Stimulated activated naive CD8-positive, alpha-beta T cell treated with anti-CD3 and anti-CD28 coated beads, Interleukin-15, amount 100 ng/mL, for 72 hours (primary cell): ENCODE results near the gene LSS.
A peak's percentile ranks its signal among the peaks of the same experiment; 100 is the strongest.
"Not testable (repeated sequence)": the region's sequence is repeated elsewhere in the genome, so short reads cannot be mapped to it uniquely, and the experiment has no call there.

Experiments used
- ATAC-seq: fragments of 150-1000 bp; cut with Tn5 transposase; 2 replicates; pipeline ENCODE4 v1.10.0; 2021; ENCODE audit warnings: mild to moderate bottlenecking, moderate library complexity
- DNase-seq, 2 donors: peaks; one replicate each; pipeline ENCODE4 v3.0.0; 2021 to 2022
- H3K27ac Mint-ChIP-seq, 2 donors: one replicate each; pipeline ENCODE4 v1.8.0; 2022; ENCODE audit warnings: mild to moderate bottlenecking in 2 of 2, mixed read lengths in 2 of 2, moderate library complexity in 2 of 2
- H3K27me3 Mint-ChIP-seq: one replicate; pipeline ENCODE4 v1.8.0; 2022; ENCODE audit warnings: mixed read lengths
- H3K4me1 Mint-ChIP-seq: one replicate; pipeline ENCODE4 v1.8.0; 2022; ENCODE audit warnings: mild to moderate bottlenecking, mixed read lengths
- H3K4me3 Mint-ChIP-seq, 2 donors: one replicate each; pipeline ENCODE4 v1.8.0; 2022; ENCODE audit warnings: mild to moderate bottlenecking in 2 of 2, mixed read lengths in 2 of 2, moderate library complexity in 1 of 2
- H3K9me3 Mint-ChIP-seq, 2 donors: one replicate each; pipeline ENCODE4 v1.8.0; 2022; ENCODE audit warnings: mixed read lengths in 2 of 2

LSS gene

GRCh38 chr21:46252840-46253239 lies 24.3 kb upstream of the LSS start:
- H3K4me3 Mint-ChIP-seq: no peak overlapping the region

DNA sequence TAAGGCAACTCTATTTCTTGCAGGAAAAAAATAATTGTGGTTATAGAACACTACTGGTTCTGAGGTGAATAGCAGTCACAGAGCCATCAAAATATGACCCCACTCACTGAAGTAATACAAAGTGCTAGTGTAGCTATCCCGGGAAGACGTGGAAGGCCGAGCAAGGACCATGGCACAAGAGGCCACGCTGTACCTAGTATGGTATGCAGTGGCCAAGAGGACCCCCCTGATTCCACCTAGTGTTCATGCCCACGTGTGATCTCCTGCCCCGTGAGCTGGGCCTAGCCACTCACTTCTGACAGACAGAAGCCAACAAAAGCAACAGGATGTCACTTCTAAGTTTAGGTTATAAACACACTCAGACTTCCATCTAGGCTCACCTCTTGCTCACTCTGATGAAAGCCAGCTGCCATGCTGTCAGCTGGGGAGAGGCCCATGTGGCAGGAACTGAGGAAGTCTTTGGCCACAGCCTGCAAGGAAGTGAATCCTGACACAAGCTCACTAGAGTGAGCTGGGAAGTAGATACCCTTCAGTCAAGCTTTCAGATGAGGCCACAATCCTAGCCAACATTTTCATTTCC lies 21.7 kb upstream of the LSS start:
- Mint-ChIP-seq H3K27me3 (no peaks in the 10 kb centered on the region), H3K4me3 (no peak overlapping the region), H3K4me1 (peaks cover 43% of the 10 kb centered on the region), H3K9me3 (peaks cover 0 to 6% of the 10 kb centered on the region in 2 donors), H3K27ac (peak overlapping the region in 1 of 2 donors; percentile 1)
- DNase-seq (no peak), ATAC-seq (no peak)

More at GRCh38 chr21:46252840-46253239, 24.3 kb upstream of the LSS start:
- Mint-ChIP-seq H3K27me3 (no peaks in the 10 kb centered on the region), H3K9me3 (peaks cover 0 to 6% of the 10 kb centered on the region in 2 donors), H3K27ac (no peak overlapping the region), H3K4me1 (peaks cover 52% of the 10 kb centered on the region)
- no peak for ATAC-seq
- no peak for DNase-seq

GRCh38 chr21:46248827-46249226 lies 20.3 kb upstream of the LSS start:
- no peaks in the 10 kb centered on the region for H3K27me3 Mint-ChIP-seq
- ATAC-seq (no peak), DNase-seq (no peak)
- H3K27ac Mint-ChIP-seq: no peak overlapping the region
- H3K4me3 Mint-ChIP-seq: no peak overlapping the region
- H3K9me3 Mint-ChIP-seq: peaks cover 0 to 3% of the 10 kb centered on the region in 2 donors
- H3K4me1 Mint-ChIP-seq: peaks cover 29% of the 10 kb centered on the region

GRCh38 chr21:46248422-46248782 lies 19.8 kb upstream of the LSS start:
- DNase-seq (no peak), ATAC-seq (no peak)
- Mint-ChIP-seq H3K9me3 (no peaks in the 10 kb centered on the region), H3K27me3 (no peaks in the 10 kb centered on the region), H3K4me3 (no peak overlapping the region), H3K4me1 (peaks cover 25% of the 10 kb centered on the region), H3K27ac (no peak overlapping the region)

- Mint-ChIP-seq H3K27me3 (no peaks in the 10 kb centered on the region), H3K4me1 (peaks cover 22% of the 10 kb centered on the region)
- ATAC-seq: no peak
These were observed 19.3 kb upstream of the LSS start for GRCh38 chr21:46247699-46248421.

GRCh38 chr21:46246345-46246744 lies 17.8 kb upstream of the LSS start:
- ATAC-seq (no peak), DNase-seq (no peak)
- H3K4me1 Mint-ChIP-seq: peaks cover 15% of the 10 kb centered on the region
- H3K9me3 Mint-ChIP-seq: no peaks in the 10 kb centered on the region
- no peak overlapping the region for H3K4me3 Mint-ChIP-seq
- H3K27ac Mint-ChIP-seq: no peak overlapping the region
- H3K27me3 Mint-ChIP-seq: no peaks in the 10 kb centered on the region

More at GRCh38 chr21:46247699-46248421, 19.3 kb upstream of the LSS start:
- DNase-seq: no peak
- no peaks in the 10 kb centered on the region for H3K9me3 Mint-ChIP-seq
- no peak overlapping the region for H3K4me3 Mint-ChIP-seq
- H3K27ac Mint-ChIP-seq: peak overlapping the region in 1 of 2 donors; percentile 83

- Mint-ChIP-seq H3K27ac (no peak overlapping the region), H3K27me3 (no peaks in the 10 kb centered on the region), H3K9me3 (no peaks in the 10 kb centered on the region), H3K4me3 (no peak overlapping the region), H3K4me1 (peaks cover 8% of the 10 kb centered on the region)
- no peak for DNase-seq
- ATAC-seq: no peak
These were observed 16.8 kb upstream of the LSS start for GRCh38 chr21:46245213-46245915.

- peaks cover under 1% of the 10 kb centered on the region for H3K4me1 Mint-ChIP-seq
- no peak for DNase-seq
- ATAC-seq: no peak
- H3K27ac Mint-ChIP-seq: peak overlapping the region in 1 of 2 donors; percentile 43
- H3K9me3 Mint-ChIP-seq: no peaks in the 10 kb centered on the region
- H3K4me3 Mint-ChIP-seq: no peak overlapping the region
- no peaks in the 10 kb centered on the region for H3K27me3 Mint-ChIP-seq
These were observed 16.0 kb upstream of the LSS start for GRCh38 chr21:46244602-46245001.

- peak overlapping the region; percentile 43 to 49 for H3K27ac Mint-ChIP-seq
- ATAC-seq: peak; percentile 69
- no peak for DNase-seq
- no peaks in the 10 kb centered on the region for H3K4me1 Mint-ChIP-seq
- no peaks in the 10 kb centered on the region for H3K27me3 Mint-ChIP-seq
- no peak overlapping the region for H3K4me3 Mint-ChIP-seq
- no peaks in the 10 kb centered on the region for H3K9me3 Mint-ChIP-seq
These were observed 15.4 kb upstream of the LSS start for GRCh38 chr21:46243960-46244361.

DNA sequence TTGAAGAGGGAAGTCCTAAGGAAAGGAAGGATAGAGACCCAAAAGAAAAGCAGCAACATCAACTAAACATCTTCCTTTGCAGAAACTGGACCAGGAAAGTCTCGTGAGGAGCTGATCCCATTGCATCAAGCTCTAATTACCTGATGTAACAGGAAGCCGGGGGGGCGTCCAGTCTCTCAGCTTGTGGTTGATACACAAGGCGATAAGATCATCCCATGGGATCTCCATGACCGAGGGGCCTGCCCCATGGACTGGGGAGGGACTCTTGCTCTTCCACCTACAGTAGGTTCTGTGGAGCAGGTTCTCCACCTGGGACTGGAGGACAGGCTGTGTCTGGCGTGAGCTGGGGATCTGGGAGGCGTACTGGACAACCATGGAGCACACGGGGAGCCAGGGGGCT lies 14.8 kb upstream of the LSS start:
- DNase-seq: no peak

DNA sequence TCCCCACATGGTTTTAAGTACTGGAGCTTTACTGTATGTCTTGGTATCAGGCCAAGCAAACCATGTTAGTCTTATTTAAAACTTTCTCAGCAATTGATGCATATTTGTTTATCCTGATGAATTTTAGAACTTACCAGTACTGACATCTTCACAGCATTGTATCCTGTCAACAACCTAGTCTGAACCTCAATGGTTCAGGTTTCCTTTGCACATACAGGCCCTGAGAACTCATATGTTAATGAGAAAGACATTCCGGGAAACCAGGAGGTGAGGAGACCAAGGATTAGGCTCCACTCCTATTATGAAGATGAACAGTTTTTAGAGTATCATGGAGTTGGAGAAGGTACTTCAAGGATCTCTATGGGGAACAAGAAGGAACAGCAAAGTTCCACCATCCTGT lies 13.0 kb upstream of the LSS start:
- H3K4me3 Mint-ChIP-seq, ATAC-seq, H3K27me3 Mint-ChIP-seq, H3K9me3 Mint-ChIP-seq, DNase-seq, H3K4me1 Mint-ChIP-seq: not testable (repeated sequence)
- H3K27ac Mint-ChIP-seq: peak overlapping the region in 1 of 2 donors; percentile 1

More for the DNA sequence above, 14.8 kb upstream of the LSS start:
- ATAC-seq: no peak
- H3K4me1 Mint-ChIP-seq: no peaks in the 10 kb centered on the region
- H3K4me3 Mint-ChIP-seq: no peak overlapping the region
- no peaks in the 10 kb centered on the region for H3K27me3 Mint-ChIP-seq
- peak overlapping the region; percentile 9 to 84 for H3K27ac Mint-ChIP-seq
- H3K9me3 Mint-ChIP-seq: no peaks in the 10 kb centered on the region

DNA sequence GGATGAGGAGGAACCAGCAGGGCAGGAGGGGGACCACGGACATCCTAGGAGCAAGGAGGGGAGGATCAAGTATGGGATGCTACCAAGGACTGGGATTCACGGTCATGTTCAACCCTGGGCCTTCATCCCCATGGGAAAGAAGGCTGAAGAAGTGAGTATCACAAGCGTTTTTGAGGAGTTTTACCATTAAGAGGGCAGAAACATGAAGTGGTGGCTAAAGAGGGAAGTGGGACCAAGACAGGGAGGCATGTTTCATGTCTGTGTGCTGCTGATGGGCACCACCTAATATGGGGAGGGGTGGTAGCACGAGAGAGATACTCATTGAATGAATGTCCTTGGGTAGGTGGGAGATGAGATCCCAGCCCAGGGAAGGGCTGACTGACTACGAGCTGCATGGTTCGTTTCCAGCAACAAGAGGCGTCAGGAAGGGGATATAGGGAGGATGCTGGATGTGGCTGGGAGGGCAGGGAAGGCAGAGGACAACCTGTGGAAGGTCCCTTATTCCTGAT lies 11.3 kb upstream of the LSS start:
- H3K4me1 Mint-ChIP-seq: no peaks in the 10 kb centered on the region
- no peaks in the 10 kb centered on the region for H3K27me3 Mint-ChIP-seq
- no peak overlapping the region for H3K27ac Mint-ChIP-seq
- ATAC-seq: no peak
- H3K4me3 Mint-ChIP-seq: no peak overlapping the region
- H3K9me3 Mint-ChIP-seq: no peaks in the 10 kb centered on the region
- no peak for DNase-seq

- Mint-ChIP-seq H3K27me3 (no peaks in the 10 kb centered on the region), H3K27ac (no peak overlapping the region), H3K4me3 (no peak overlapping the region), H3K4me1 (peaks cover 10% of the 10 kb centered on the region), H3K9me3 (no peaks in the 10 kb centered on the region)
- DNase-seq (no peak), ATAC-seq (no peak)
These were observed 8.9 kb upstream of the LSS start for GRCh38 chr21:46237474-46237873.

DNA sequence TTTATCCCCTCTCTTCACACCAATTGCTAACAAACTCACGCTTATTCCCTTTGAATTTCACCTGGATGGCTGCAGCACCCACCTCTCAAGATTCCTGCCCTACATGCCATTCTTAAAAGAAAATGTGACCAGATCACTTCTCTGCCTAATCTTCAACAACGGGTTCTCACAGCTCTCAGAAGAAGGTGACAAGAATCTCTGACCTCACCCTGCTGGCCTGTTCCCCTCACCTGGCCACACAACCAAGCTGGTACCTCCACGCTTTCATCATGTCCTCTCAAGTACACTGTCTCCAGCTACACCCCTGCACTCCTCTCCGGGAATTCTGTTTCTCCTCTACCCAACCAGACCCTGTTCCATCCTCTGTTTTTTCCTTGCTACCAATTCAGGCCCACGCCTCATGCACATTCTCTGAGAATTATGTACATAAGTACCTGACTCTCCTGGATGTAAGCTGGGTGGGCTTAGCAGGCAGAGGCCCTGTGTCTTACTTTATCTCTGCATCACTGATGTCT lies 5.9 kb upstream of the LSS start:
- H3K4me3 Mint-ChIP-seq: no peak overlapping the region
- peaks cover 0 to 6% of the 10 kb centered on the region in 2 donors for H3K9me3 Mint-ChIP-seq
- DNase-seq (no peak), ATAC-seq (no peak)
- H3K27me3 Mint-ChIP-seq: no peaks in the 10 kb centered on the region
- peaks cover 28% of the 10 kb centered on the region for H3K4me1 Mint-ChIP-seq
- H3K27ac Mint-ChIP-seq: peak overlapping the region in 1 of 2 donors; percentile 28

- no peak for DNase-seq
- H3K9me3 Mint-ChIP-seq: peaks cover 0 to 6% of the 10 kb centered on the region in 2 donors
- H3K4me1 Mint-ChIP-seq: peaks cover 64% of the 10 kb centered on the region
- no peak overlapping the region for H3K27ac Mint-ChIP-seq
- ATAC-seq: no peak
- H3K27me3 Mint-ChIP-seq: no peaks in the 10 kb centered on the region
- peak overlapping the region; percentile 70 to 89 for H3K4me3 Mint-ChIP-seq
These were observed 1.3 kb upstream of the LSS start for GRCh38 chr21:46229923-46230260.
